Neuronal stem cell (in vitro differentiated cells): ENCODE data around the gene DEXI.

ENCODE experiments used
- DNase-seq: peaks from one replicate; pipeline ENCODE4 v3.0.0-alpha.2; 2013; ENCODE audit warnings: low spot score
- H2AFZ ChIP-seq: one replicate; pipeline ENCODE4 v1.6.1; 2013; ENCODE audit warnings: mild to moderate bottlenecking, low read length, inconsistent platforms
- H2AK5ac ChIP-seq: 2 replicates; pipeline ENCODE4 v1.6.1; 2013; ENCODE audit warnings: low read depth, mild to moderate bottlenecking, inconsistent platforms, low read length, moderate library complexity, mixed read lengths
- H2BK120ac ChIP-seq: 2 replicates; pipeline ENCODE4 v1.6.1; 2013; ENCODE audit warnings: low read depth, mild to moderate bottlenecking, inconsistent platforms, low read length, moderate library complexity, mixed read lengths
- H2BK12ac ChIP-seq: one replicate; pipeline ENCODE4 v1.6.1; 2013; ENCODE audit warnings: low read length, inconsistent platforms
- H2BK15ac ChIP-seq: 2 replicates; pipeline ENCODE4 v1.6.1; 2013; ENCODE audit warnings: mild to moderate bottlenecking, low read length, inconsistent platforms, mixed read lengths
- H2BK5ac ChIP-seq: one replicate; pipeline ENCODE4 v1.6.1; 2013; ENCODE audit warnings: inconsistent platforms, mild to moderate bottlenecking, low read length, moderate library complexity
- H3K14ac ChIP-seq: one replicate; pipeline ENCODE4 v1.6.1; 2013; ENCODE audit warnings: low read length, inconsistent platforms
- H3K18ac ChIP-seq: 2 replicates; pipeline ENCODE4 v1.6.1; 2013; ENCODE audit warnings: low read length, inconsistent platforms
- H3K23ac ChIP-seq: 2 replicates; pipeline ENCODE4 v1.6.1; 2013; ENCODE audit warnings: low read depth, mild to moderate bottlenecking, mixed read lengths, low read length, inconsistent platforms; ENCODE audit not compliant: poor library complexity
- H3K27ac ChIP-seq: replicated peaks from 3 replicates; pipeline ENCODE4 v1.5.1; 2013; ENCODE audit warnings: low read length, inconsistent platforms
- H3K27me3 ChIP-seq, 3 experiments: 2 replicates each; pipeline ENCODE4 v1.6.1; 2013; ENCODE audit warnings: low read length in 3 of 3, mild to moderate bottlenecking in 2 of 3, inconsistent platforms in 1 of 3, low read depth in 1 of 3, mixed read lengths in 1 of 3, moderate library complexity in 1 of 3; ENCODE audit not compliant: control insufficient read depth in 3 of 3, insufficient read depth in 3 of 3
- H3K36me3 ChIP-seq, 2 donors: replicated peaks in 1 of 2; 2 replicates each; pipeline ENCODE4 v1.6.1; 2013; ENCODE audit warnings: low read length in 2 of 2; ENCODE audit not compliant: control insufficient read depth in 2 of 2, insufficient read depth in 2 of 2
- H3K4ac ChIP-seq: 2 replicates; pipeline ENCODE4 v1.6.1; 2013; ENCODE audit warnings: inconsistent platforms, mild to moderate bottlenecking, low read length, moderate library complexity
- H3K4me1 ChIP-seq, 2 donors: 1 replicate in 1 of 2; 2 replicates in 1 of 2; pipeline ENCODE4 v1.6.1; 2013; ENCODE audit warnings: low read length in 2 of 2, low read depth in 1 of 2; ENCODE audit not compliant: control insufficient read depth in 2 of 2, insufficient read depth in 1 of 2
- H3K4me2 ChIP-seq: one replicate; pipeline ENCODE4 v1.6.1; 2013; ENCODE audit warnings: mild to moderate bottlenecking, low read length, inconsistent platforms; ENCODE audit not compliant: insufficient read depth, poor library complexity, severe bottlenecking
- H3K4me3 ChIP-seq, 2 donors: 2 replicates each; pipeline ENCODE4 v1.5.1; 2013; ENCODE audit warnings: low read length in 2 of 2, mild to moderate bottlenecking in 2 of 2, inconsistent platforms in 1 of 2, moderate library complexity in 1 of 2
- H3K79me1 ChIP-seq: one replicate; pipeline ENCODE4 v1.6.1; 2013; ENCODE audit warnings: low read depth, mild to moderate bottlenecking, inconsistent platforms, low read length, moderate library complexity
- H3K9ac ChIP-seq: one replicate; pipeline ENCODE4 v1.6.1; 2013; ENCODE audit warnings: mild to moderate bottlenecking, low read depth, low read length, inconsistent platforms; ENCODE audit not compliant: poor library complexity
- H3K9me3 ChIP-seq, 2 donors: replicated peaks in 1 of 2; 2 replicates each; pipeline versions ENCODE3 to v1.6.1; 2013; ENCODE audit warnings: low read length in 2 of 2, mild to moderate bottlenecking in 2 of 2, inconsistent platforms in 1 of 2, low read depth in 1 of 2, mixed read lengths in 1 of 2, moderate library complexity in 1 of 2; ENCODE audit not compliant: control insufficient read depth in 2 of 2, insufficient read depth in 1 of 2
- H4K8ac ChIP-seq: one replicate; pipeline ENCODE4 v1.6.1; 2013; ENCODE audit warnings: low read depth, mild to moderate bottlenecking, inconsistent platforms, low read length, moderate library complexity
- H4K91ac ChIP-seq: one replicate; pipeline ENCODE4 v1.6.1; 2013; ENCODE audit warnings: low read length, low read depth, mild to moderate bottlenecking, inconsistent platforms; ENCODE audit not compliant: poor library complexity
- WGBS, 2 donors: extraction: QIAGEN DNeasy Blood & Tissue Kit; methylation state at CpG; one replicate each; pipeline ENCODE4 v1.1.7; 2013; ENCODE audit warnings: missing lambda C conversion rate in 2 of 2, mixed read lengths in 1 of 2; ENCODE audit not compliant: insufficient read length in 2 of 2, insufficient replicate concordance in 1 of 2; ENCODE audit errors: extremely low coverage in 2 of 2; 5-methylcytosine and 5-hydroxymethylcytosine counted together

DEXI gene

DNA sequence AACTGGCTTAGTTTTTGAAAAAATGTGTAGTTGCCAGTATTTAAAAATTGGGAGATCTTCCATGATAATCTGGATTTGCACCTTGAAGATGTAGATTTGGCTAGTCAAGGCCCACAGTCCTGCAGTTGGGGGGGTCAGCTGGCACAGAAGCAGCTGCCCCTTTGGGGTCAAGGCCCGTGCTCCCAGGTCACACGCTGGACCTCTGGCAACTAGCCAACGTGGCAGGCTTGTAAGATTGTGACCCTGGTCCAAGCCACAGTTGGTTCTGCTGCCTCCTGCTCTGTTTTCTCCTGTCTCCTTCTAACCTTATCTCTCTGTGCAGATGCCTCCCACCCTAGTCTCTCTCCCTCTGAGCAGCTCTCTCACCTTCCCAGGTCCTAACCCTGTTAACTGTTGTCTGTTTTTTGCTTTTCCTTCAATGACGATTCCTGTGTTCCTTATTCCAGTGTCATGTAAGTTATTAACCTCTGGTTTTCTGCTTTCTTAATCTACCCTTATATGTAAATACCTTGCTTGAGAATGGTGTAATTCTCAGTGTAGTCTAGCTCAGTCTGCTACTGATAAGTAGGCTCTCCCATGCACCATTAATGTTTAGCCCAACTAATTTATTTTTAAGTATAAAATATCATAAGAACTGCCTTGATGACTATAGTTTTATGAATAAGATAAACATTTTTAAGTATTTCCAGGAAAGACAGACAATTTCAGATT, 30.0 kb upstream of the DEXI start:
- Histone ChIP-seq H4K8ac (no peak overlapping the region), H2AFZ (no peak overlapping the region), H3K79me1 (no peaks in the 10 kb centered on the region), H3K9me3 (no peaks in the 10 kb centered on the region), H3K9ac (no peak overlapping the region), H3K36me3 (peaks cover 2 to 42% of the 10 kb centered on the region in 2 donors), H3K4me2 (no peak overlapping the region), H2BK15ac (no peak overlapping the region), H3K18ac (no peak overlapping the region), H3K27me3 (no peaks in the 10 kb centered on the region), H3K4me3 (no peak overlapping the region), H2AK5ac (peak overlapping the region; percentile 16), H2BK5ac (no peak overlapping the region), H3K4ac (no peak overlapping the region), H3K4me1 (peaks cover 3 to 21% of the 10 kb centered on the region in 2 donors), H3K23ac (no peak overlapping the region), H2BK12ac (no peak overlapping the region), H3K27ac (no peak overlapping the region), H2BK120ac (no peak overlapping the region), H3K14ac (no peak overlapping the region), H4K91ac (no peak overlapping the region)
- DNase-seq: no peak
- no CpG with 5 or more reads among the region's 4 CpGs for WGBS, 2 donors

DNA sequence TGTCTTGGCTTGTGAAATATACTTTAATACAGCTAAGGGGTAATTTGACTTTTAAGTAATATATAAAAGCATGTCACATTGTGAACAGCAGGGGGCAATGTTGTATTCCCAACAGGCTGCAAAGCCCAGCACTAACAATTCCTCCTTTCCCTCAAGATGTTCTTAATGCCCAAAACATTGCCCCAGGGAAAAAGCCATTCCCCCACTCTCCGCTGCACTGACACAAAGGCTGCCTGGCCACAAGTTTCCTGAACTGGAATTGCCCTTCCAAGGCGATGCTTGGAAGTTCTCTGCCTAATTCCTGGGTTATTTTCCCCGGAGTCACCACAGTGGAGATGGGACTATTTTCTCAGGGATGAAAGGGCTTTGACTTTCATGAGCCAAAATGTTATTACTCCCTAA, 29.3 kb upstream of the DEXI start:
- Histone ChIP-seq H3K14ac (no peak overlapping the region), H3K27ac (no peak overlapping the region), H3K18ac (no peak overlapping the region), H3K23ac (no peak overlapping the region), H2BK120ac (no peak overlapping the region), H3K4me2 (no peak overlapping the region), H2BK12ac (no peak overlapping the region), H4K91ac (no peak overlapping the region), H3K9ac (no peak overlapping the region), H2BK15ac (no peak overlapping the region), H4K8ac (no peak overlapping the region), H3K36me3 (peaks cover 2 to 43% of the 10 kb centered on the region in 2 donors), H3K27me3 (no peaks in the 10 kb centered on the region), H3K79me1 (no peaks in the 10 kb centered on the region), H3K4me1 (peaks cover 3 to 15% of the 10 kb centered on the region in 2 donors), H2AK5ac (no peak overlapping the region), H2BK5ac (no peak overlapping the region), H3K4me3 (no peak overlapping the region), H2AFZ (no peak overlapping the region), H3K9me3 (no peaks in the 10 kb centered on the region), H3K4ac (no peak overlapping the region)
- WGBS, 2 donors: no CpG with 5 or more reads among the region's 3 CpGs
- peak; percentile 65 for DNase-seq

- H3K36me3 ChIP-seq: peaks cover 2 to 55% of the 10 kb centered on the region in 2 donors
- H3K4me1 ChIP-seq: peaks cover 2 to 13% of the 10 kb centered on the region in 2 donors
- no peak overlapping the region for H3K4ac ChIP-seq
- H3K9me3 ChIP-seq: no peaks in the 10 kb centered on the region
- no peaks in the 10 kb centered on the region for H3K79me1 ChIP-seq
- H3K9ac ChIP-seq: no peak overlapping the region
- no peak overlapping the region for H3K23ac ChIP-seq
- no peaks in the 10 kb centered on the region for H3K27me3 ChIP-seq
- H2BK120ac ChIP-seq: no peak overlapping the region
- no peak overlapping the region for H4K8ac ChIP-seq
- peak overlapping the region in 1 of 2 donors; percentile 42 for H3K4me3 ChIP-seq
- H3K27ac ChIP-seq: no peak overlapping the region
- H2BK5ac ChIP-seq: no peak overlapping the region
- no CpG with 5 or more reads among the region's 2 CpGs for WGBS, 2 donors
- no peak overlapping the region for H3K14ac ChIP-seq
- no peak overlapping the region for H2AK5ac ChIP-seq
- H2BK12ac ChIP-seq: no peak overlapping the region
- H3K4me2 ChIP-seq: no peak overlapping the region
- H4K91ac ChIP-seq: no peak overlapping the region
- DNase-seq: no peak
- H2AFZ ChIP-seq: no peak overlapping the region
- H2BK15ac ChIP-seq: no peak overlapping the region
- H3K18ac ChIP-seq: no peak overlapping the region
Observed at GRCh38 chr16:10970065-10970464, 27.8 kb upstream of the DEXI start.

DNA sequence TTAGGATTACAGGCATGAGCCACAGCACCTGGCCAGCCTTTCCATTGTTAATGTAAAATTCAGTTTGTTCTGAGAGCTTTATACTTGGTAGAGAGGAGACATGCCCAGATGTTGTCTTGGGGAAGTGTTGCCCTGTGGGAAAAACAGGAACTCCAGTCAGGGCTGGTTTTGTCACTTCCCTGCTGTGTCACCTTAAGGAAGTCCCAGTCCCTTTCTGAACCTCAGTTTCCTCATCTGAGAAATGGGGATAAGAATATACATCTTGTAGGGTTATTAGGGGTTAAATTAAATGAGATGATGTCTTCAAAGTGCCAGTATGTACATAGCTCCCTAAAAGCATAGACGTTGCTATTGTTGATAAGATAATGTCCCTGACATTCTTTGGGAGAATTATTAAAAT, 27.3 kb upstream of the DEXI start:
- H2AFZ ChIP-seq: no peak overlapping the region
- no CpG with 5 or more reads among the region's 1 CpG for WGBS, 2 donors
- no peak overlapping the region for H3K14ac ChIP-seq
- no peak overlapping the region for H3K4me2 ChIP-seq
- no peak overlapping the region for H3K9ac ChIP-seq
- no peak overlapping the region for H3K27ac ChIP-seq
- H4K91ac ChIP-seq: no peak overlapping the region
- H2BK5ac ChIP-seq: no peak overlapping the region
- H3K4me3 ChIP-seq: no peak overlapping the region
- H3K4me1 ChIP-seq: peaks cover 2 to 13% of the 10 kb centered on the region in 2 donors
- H3K79me1 ChIP-seq: no peaks in the 10 kb centered on the region
- no peaks in the 10 kb centered on the region for H3K27me3 ChIP-seq
- H3K9me3 ChIP-seq: no peaks in the 10 kb centered on the region
- H2BK15ac ChIP-seq: no peak overlapping the region
- H3K18ac ChIP-seq: no peak overlapping the region
- no peak for DNase-seq
- H3K4ac ChIP-seq: no peak overlapping the region
- peaks cover 2 to 56% of the 10 kb centered on the region in 2 donors for H3K36me3 ChIP-seq
- no peak overlapping the region for H3K23ac ChIP-seq
- no peak overlapping the region for H2BK12ac ChIP-seq
- no peak overlapping the region for H2AK5ac ChIP-seq
- no peak overlapping the region for H4K8ac ChIP-seq
- no peak overlapping the region for H2BK120ac ChIP-seq
